ENCODE results near the gene NCAM1.

NCAM1 gene

DNA sequence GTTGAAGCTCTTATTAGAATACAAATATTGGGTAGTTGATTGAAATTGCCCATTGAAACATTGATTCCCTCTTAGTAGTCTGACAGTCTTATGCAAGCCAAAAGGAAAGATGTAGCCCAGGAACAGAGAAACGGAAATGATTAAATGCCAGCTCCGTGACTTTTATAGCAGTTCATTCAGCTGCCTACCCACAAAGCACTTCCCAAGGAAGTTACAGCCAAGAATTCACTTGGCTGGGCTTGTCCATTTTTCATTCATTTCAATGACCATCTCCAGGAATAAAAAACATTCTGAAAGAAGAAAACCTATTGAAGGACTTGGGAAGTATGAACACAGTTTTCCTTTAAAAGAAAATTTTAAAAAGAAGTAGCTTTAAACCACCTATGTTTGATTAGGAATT is 62.0 kb downstream of the NCAM1 start:
- Histone ChIP-seq H3K27ac (replicated peaks) (no peak overlapping the region), H3K4me3 (replicated peaks; ENCODE audit: insufficient read depth, low read length) (no peak overlapping the region), H3K27me3 (ENCODE audit: insufficient read depth, poor library complexity, severe bottlenecking) (peaks cover 6% of the 10 kb centered on the region)
- no peak for DNase-seq (ENCODE audit: low read depth in 1 of 2, low spot score in 1 of 2)
- TF ChIP-seq, protein P1, sequence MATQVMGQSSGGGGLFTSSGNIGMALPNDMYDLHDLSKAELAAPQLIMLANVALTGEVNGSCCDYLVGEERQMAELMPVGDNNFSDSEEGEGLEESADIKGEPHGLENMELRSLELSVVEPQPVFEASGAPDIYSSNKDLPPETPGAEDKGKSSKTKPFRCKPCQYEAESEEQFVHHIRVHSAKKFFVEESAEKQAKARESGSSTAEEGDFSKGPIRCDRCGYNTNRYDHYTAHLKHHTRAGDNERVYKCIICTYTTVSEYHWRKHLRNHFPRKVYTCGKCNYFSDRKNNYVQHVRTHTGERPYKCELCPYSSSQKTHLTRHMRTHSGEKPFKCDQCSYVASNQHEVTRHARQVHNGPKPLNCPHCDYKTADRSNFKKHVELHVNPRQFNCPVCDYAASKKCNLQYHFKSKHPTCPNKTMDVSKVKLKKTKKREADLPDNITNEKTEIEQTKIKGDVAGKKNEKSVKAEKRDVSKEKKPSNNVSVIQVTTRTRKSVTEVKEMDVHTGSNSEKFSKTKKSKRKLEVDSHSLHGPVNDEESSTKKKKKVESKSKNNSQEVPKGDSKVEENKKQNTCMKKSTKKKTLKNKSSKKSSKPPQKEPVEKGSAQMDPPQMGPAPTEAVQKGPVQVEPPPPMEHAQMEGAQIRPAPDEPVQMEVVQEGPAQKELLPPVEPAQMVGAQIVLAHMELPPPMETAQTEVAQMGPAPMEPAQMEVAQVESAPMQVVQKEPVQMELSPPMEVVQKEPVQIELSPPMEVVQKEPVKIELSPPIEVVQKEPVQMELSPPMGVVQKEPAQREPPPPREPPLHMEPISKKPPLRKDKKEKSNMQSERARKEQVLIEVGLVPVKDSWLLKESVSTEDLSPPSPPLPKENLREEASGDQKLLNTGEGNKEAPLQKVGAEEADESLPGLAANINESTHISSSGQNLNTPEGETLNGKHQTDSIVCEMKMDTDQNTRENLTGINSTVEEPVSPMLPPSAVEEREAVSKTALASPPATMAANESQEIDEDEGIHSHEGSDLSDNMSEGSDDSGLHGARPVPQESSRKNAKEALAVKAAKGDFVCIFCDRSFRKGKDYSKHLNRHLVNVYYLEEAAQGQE (IDR thresholded peaks at IDR 0.05; ENCODE audit: insufficient replicate concordance, low read depth): no peak
- TF ChIP-seq CTCF (IDR thresholded peaks at IDR 0.05; ENCODE audit: insufficient read depth, low read length) (no peak), SPI1 (IDR thresholded peaks at IDR 0.05; ENCODE audit: borderline replicate concordance, low read depth) (no peak), POLR2AphosphoS5 (IDR thresholded peaks at IDR 0.05; ENCODE audit: low read depth) (no peak), GABPA (IDR thresholded peaks at IDR 0.05; ENCODE audit: low read depth) (no peak)

DNA sequence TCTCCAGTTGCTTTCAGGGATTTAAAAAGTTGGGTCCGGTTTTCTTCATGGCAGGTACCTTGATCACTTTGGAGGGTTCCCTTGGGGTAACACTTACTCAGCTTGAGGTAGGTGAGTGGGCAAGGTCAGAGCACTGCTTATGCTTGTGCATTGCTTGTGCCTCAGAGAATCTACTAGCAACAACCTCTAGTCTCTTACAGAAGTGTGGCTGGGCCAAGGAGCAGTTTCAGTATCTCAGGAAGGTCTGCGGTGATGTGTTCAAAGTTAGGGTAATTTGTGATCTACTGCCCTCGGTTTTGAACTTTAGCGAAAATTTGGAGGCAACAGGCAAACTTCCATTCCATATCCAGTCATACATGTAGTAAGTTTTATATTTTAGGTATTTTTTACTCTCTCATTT is 62.8 kb downstream of the NCAM1 start:
- no peak for DNase-seq (ENCODE audit: low read depth in 1 of 2, low spot score in 1 of 2)
- TF ChIP-seq, protein P1 (IDR thresholded peaks at IDR 0.05; ENCODE audit: insufficient replicate concordance, low read depth): no peak
- TF ChIP-seq SPI1 (IDR thresholded peaks at IDR 0.05; ENCODE audit: borderline replicate concordance, low read depth) (no peak), POLR2AphosphoS5 (IDR thresholded peaks at IDR 0.05; ENCODE audit: low read depth) (no peak), CTCF (IDR thresholded peaks at IDR 0.05; ENCODE audit: insufficient read depth, low read length) (no peak), GABPA (IDR thresholded peaks at IDR 0.05; ENCODE audit: low read depth) (no peak)

GRCh38 chr11:113026778-113027177 is 65.6 kb downstream of the NCAM1 start:
- TF ChIP-seq GABPA (IDR thresholded peaks at IDR 0.05; ENCODE audit: low read depth) (no peak), POLR2AphosphoS5 (IDR thresholded peaks at IDR 0.05; ENCODE audit: low read depth) (no peak), SPI1 (IDR thresholded peaks at IDR 0.05; ENCODE audit: borderline replicate concordance, low read depth) (no peak), CTCF (IDR thresholded peaks at IDR 0.05; ENCODE audit: insufficient read depth, low read length) (no peak)
- TF ChIP-seq, protein P1 (IDR thresholded peaks at IDR 0.05; ENCODE audit: insufficient replicate concordance, low read depth): no peak
- DNase-seq (ENCODE audit: low read depth in 1 of 2, low spot score in 1 of 2): no peak
- no peak overlapping the region for H3K27ac ChIP-seq (replicated peaks)
- H3K4me3 ChIP-seq (replicated peaks; ENCODE audit: insufficient read depth, low read length): no peak overlapping the region
- H3K27me3 ChIP-seq (ENCODE audit: insufficient read depth, poor library complexity, severe bottlenecking): peaks cover 6% of the 10 kb centered on the region

More for the DNA sequence above, 62.8 kb downstream of the NCAM1 start:
- Histone ChIP-seq H3K27ac (replicated peaks) (no peak overlapping the region), H3K27me3 (ENCODE audit: insufficient read depth, poor library complexity, severe bottlenecking) (peaks cover 6% of the 10 kb centered on the region), H3K4me3 (replicated peaks; ENCODE audit: insufficient read depth, low read length) (no peak overlapping the region)

All from HL-60 (cell line).